HTR-8/SVneo (cell line): ENCODE results near the gene MFAP1.

ENCODE experiments used
- DNase-seq: peaks from one replicate; pipeline ENCODE4 v3.0.0; 2011; ENCODE audit warnings: low spot score, mixed read lengths; ENCODE audit not compliant: insufficient read length
- FAIRE-seq: peaks from 2 replicates; lab custom pipeline; 2011; peaks lifted over from hg19 to GRCh38; lab: Jason Lieb, UNC

Gene MFAP1

GRCh38 chr15:43777267-43777914 lies 47.1 kb downstream of the MFAP1 start:
- DNase-seq, result peak; percentile 75
- no peak for FAIRE-seq

GRCh38 chr15:43776718-43777266 lies 47.7 kb downstream of the MFAP1 start, which contains the start of gene ELL3:
ELL3 (minus strand) TSS chr15:43776966; CDS start chr15:43776901, 65 bp downstream.
- DNase-seq (peak; percentile 71), FAIRE-seq (no peak)

GRCh38 chr15:43776101-43776717 lies 48.3 kb downstream of the MFAP1 start:
- FAIRE-seq (no peak), DNase-seq (no peak)

GRCh38 chr15:43775411-43775965 lies 49.0 kb downstream of the MFAP1 start:
- FAIRE-seq, result peak; percentile 9

GRCh38 chr15:43774062-43774461 lies 50.4 kb downstream of the MFAP1 start:
- FAIRE-seq, result no peak
- no peak for DNase-seq

More at GRCh38 chr15:43775411-43775965, 49.0 kb downstream of the MFAP1 start:
- peak; percentile 35 for DNase-seq

GRCh38 chr15:43772624-43773023 lies 51.9 kb downstream of the MFAP1 start:
- FAIRE-seq, result no peak
- no peak for DNase-seq

GRCh38 chr15:43771816-43772215 lies 52.7 kb downstream of the MFAP1 start:
- DNase-seq (no peak), FAIRE-seq (no peak)

- FAIRE-seq, result no peak
- DNase-seq, result peak; percentile 54
Observed at GRCh38 chr15:43769584-43770228, 54.8 kb downstream of the MFAP1 start.

- no peak for FAIRE-seq
Observed at GRCh38 chr15:43763819-43764446, 60.6 kb downstream of the MFAP1 start.

GRCh38 chr15:43762824-43763223 lies 61.7 kb downstream of the MFAP1 start:
- DNase-seq (no peak), FAIRE-seq (no peak)

More at GRCh38 chr15:43763819-43764446, 60.6 kb downstream of the MFAP1 start:
- no peak for DNase-seq
